COLO668 (cell line): Measurements from ENCODE around the gene PCDHGA7.
"Not testable (repeated sequence)": the region's sequence is repeated elsewhere in the genome, so short reads cannot be mapped to it uniquely, and the experiment has no call there.

ENCODE experiments used
- DNase-seq: peaks from one replicate; lab custom pipeline; 2025; ENCODE audit not compliant: unreplicated experiment; lab: John Stamatoyannopoulos, UW

PCDHGA7 gene

GRCh38 chr5:141366016-141366896 lies 16.3 kb upstream of the PCDHGA7 start:
- DNase-seq = no peak

DNA sequence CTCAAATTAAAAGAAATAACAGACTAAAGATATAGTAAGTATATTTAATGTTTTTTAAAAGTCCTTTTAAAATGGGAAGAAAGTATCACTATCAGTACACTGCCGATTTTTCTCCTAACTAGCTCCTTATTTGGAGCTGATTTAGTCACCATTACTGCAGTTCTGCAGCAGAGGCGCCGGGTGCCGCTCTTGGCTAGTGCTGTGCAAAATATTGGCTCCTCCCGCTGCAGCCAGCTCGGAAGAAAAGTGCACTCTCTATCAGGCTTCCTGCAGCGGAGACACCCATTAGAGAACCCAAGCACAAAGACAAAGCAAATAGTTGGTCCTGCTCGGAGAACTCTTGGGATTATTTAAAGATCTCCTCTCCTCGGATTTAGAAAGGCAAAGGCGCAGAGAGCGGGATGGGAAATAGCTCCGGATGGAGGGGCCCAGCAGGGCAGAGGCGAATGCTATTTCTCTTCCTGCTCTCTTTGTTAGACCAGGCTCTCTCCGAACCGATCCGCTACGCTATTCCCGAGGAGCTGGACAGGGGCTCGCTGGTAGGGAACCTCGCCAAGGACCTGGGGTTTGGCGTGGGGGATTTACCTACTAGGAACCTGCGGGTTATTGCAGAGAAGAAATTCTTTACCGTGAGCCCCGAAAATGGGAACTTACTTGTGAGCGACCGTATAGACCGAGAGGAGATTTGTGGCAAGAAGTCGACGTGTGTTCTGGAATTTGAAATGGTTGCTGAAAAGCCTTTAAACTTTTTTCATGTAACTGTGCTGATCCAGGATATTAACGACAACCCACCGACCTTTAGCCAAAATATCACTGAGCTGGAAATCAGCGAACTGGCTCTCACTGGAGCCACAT lies 12.3 kb upstream of the PCDHGA7 start, which contains the start of gene PCDHGB3:
Gene PCDHGB3 (plus strand): TSS at position 249 of the 855 bp plus-strand sequence. CDS start 153 bp downstream, at position 402.
- DNase-seq = no peak

DNA sequence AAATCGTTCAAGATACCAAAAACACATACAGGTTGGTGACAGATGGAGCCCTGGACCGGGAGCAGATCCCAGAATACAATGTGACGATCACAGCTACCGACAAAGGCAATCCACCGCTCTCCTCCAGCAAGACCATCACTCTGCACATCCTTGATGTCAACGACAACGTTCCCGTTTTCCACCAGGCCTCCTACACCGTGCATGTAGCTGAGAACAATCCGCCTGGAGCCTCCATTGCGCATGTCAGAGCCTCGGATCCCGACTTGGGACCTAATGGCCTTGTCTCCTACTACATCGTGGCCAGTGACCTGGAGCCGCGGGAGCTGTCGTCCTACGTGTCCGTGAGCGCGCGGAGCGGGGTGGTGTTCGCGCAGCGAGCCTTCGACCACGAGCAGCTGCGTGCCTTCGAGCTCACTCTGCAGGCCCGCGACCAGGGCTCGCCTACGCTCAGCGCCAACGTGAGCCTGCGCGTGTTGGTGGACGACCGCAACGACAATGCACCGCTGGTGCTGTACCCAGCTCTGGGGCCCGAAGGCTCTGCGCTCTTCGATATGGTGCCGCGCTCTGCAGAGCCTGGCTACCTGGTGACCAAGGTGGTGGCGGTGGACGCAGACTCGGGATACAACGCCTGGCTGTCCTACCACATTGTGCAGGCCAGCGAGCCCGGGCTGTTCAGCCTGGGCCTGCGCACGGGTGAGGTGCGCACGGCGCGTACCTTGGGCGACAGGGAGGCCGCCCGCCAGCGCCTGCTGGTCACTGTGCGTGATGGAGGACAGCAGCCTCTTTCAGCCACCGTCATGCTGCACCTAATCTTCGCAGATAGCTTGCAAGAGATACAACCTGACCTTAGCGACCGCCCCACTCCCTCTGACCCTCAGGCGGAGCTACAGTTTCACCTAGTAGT lies 10.7 kb upstream of the PCDHGA7 start:
- DNase-seq = no peak

DNA sequence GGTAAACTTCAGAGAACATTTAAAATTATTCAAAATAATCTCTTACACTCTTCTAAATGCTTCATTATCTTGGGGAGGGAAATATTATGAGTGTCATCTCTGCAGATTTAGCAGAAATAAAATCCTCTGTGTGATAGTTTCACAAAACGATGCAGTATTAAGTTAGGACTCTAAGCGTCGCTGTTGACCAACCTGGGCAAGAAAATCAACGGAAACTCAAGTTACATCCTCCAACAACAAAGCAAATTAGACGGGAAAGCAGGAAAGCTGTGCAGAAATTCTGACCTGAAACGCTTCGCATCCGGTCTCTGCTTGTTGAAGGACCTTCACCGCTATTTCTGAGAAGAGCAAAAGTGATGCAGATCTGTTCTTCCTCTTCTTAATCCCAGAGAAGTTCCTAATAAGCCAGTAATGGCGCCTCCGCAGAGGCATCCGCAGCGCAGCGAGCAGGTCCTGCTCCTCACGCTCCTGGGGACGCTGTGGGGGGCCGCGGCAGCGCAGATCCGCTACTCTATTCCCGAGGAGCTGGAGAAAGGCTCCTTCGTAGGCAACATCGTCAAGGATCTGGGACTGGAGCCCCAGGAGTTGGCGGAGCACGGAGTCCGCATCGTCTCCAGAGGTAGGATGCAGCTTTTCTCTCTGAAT lies 8.7 kb upstream of the PCDHGA7 start, which contains the start of gene PCDHGA6:
Gene PCDHGA6 (plus strand): TSS at position 219 of the 645 bp plus-strand sequence. CDS start 193 bp downstream, at position 412.
- no peak for DNase-seq

DNA sequence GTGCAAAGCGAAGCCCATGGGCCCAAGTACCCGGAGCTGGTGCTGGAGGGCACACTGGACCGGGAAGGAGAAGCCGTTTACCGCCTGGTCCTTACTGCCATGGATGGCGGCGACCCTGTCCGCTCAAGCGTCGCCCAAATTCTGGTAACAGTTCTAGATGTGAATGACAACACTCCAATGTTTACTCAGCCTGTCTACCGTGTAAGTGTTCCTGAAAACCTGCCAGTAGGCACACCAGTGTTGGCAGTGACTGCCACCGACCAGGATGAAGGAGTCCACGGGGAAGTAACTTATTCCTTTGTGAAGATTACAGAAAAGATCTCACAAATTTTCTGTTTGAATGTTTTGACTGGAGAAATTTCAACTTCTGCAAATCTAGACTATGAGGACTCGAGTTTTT lies 7.9 kb upstream of the PCDHGA7 start:
- no peak for DNase-seq

GRCh38 chr5:141375444-141376155 lies 6.9 kb upstream of the PCDHGA7 start:
- DNase-seq = not testable (repeated sequence)

GRCh38 chr5:141383345-141383744 lies 803 bp downstream of the PCDHGA7 start:
- DNase-seq = no peak

DNA sequence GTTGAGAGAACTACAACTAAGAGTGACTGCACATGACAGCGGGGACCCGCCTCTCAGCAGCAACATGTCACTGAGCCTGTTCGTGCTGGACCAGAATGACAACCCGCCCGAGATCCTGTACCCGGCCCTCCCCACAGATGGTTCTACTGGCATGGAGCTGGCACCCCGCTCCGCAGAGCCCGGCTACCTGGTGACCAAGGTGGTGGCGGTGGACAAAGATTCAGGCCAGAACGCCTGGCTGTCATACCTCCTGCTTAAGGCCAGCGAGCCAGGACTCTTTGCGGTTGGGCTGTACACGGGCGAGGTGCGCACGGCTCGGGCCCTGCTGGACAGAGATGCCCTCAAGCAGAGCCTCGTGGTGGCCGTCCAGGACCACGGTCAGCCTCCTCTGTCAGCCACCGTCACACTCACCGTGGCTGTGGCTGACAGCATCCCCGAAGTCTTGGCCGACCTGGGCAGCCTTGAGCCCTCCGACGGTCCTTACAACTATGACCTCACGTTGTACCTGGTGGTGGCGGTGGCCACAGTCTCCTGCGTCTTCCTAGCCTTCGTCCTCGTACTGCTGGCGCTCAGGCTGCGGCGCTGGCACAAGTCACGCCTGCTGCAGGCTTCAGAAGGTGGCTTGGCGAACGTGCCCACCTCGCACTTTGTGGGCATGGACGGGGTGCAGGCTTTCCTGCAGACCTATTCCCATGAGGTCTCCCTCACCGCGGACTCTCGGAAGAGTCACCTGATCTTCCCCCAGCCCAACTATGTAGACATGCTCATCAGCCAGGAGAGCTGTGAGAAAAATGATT lies 2.1 kb downstream of the PCDHGA7 start:
- no peak for DNase-seq

DNA sequence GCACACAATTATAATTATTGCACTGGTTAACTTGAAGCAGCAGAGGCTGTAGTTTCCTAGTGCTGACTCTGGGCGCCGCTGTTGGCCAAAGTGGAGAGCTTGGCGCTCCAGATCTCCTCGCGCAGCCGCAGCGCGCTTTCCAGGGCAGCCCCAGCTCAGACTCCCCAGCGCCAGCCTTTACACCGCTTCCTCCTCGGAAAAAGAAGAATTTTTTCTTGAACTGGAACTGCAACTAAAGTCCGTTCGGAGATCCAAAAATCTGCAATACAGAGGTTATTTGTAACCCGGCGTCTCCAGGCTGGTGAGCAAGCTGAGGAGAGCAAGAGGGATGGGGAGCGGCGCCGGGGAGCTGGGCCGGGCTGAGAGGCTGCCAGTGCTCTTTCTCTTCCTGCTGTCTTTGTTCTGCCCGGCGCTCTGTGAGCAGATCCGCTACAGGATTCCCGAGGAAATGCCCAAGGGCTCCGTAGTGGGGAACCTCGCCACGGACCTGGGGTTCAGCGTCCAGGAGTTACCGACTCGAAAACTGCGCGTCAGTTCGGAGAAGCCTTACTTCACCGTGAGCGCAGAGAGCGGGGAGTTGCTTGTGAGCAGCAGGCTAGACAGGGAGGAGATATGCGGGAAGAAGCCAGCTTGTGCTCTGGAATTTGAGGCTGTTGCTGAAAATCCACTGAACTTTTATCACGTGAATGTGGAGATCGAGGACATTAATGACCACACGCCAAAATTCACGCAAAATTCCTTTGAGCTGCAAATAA lies 5.2 kb downstream of the PCDHGA7 start, which contains the start of gene PCDHGB4:
Gene PCDHGB4 (plus strand): TSS at position 142 of the 755 bp plus-strand sequence. CDS start 187 bp downstream, at position 329.
- not testable (repeated sequence) for DNase-seq

GRCh38 chr5:141388661-141389060 lies 6.1 kb downstream of the PCDHGA7 start:
- no peak for DNase-seq

DNA sequence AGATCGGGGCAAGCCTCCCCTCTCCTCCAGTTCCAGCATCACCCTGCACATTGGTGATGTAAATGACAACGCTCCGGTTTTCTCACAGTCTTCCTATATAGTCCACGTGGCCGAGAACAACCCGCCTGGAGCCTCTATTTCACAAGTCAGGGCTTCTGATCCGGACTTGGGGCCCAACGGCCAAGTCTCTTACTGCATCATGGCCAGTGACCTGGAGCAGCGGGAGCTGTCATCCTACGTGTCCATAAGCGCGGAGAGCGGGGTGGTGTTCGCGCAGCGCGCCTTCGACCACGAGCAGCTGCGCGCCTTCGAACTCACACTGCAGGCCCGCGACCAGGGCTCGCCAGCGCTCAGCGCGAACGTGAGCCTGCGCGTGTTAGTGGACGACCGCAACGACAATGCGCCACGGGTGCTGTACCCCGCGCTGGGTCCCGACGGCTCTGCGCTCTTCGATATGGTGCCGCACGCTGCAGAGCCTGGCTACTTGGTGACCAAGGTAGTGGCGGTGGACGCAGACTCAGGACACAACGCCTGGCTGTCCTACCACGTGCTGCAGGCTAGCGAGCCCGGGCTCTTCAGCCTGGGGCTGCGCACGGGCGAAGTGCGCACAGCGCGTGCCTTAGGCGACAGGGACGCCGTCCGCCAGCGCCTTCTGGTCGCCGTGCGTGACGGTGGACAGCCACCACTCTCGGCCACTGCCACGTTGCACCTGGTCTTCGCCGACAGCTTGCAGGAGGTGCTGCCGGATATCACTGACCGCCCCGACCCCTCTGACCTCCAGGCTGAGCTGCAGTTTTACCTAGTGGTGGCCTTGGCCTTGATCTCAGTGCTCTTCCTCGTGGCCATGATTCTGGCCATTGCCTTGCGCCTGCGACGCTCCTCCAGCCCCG lies 6.9 kb downstream of the PCDHGA7 start:
- no peak for DNase-seq

DNA sequence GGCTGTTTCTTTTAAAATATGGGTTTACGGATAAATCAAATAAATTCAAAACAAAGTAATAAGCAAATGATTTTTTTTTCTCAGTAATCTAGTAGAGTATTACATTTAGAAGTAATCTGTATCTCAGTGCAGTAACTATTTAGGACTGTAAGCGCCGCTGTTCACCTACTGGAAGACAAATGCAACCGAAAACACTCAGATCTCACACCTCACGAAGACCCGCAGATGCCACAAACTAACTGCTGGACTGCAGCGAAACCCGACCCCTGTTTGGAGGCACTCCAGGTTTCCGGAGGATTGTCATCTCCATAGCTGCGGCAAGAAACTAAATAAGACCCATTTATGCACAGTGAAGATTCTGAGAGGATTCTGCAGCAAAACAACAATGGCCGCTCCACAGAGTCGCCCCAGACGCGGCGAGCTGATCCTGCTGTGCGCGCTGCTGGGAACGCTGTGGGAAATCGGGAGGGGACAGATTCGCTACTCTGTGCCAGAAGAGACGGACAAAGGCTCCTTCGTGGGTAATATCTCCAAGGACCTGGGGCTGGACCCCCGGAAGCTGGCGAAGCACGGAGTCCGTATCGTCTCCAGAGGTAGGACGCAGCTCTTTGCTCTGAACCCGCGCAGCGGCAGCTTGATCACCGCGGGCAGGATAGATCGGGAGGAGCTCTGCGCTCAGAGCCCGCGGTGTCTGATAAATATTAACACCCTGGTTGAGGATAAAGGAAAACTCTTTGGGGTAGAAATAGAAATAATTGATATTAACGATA lies 10.1 kb downstream of the PCDHGA7 start, which contains the start of gene PCDHGA8:
Gene PCDHGA8 (plus strand): TSS at position 205 of the 770 bp plus-strand sequence. CDS start 181 bp downstream, at position 386.
- DNase-seq = no peak

GRCh38 chr5:141393267-141393666 lies 10.7 kb downstream of the PCDHGA7 start:
- no peak for DNase-seq

DNA sequence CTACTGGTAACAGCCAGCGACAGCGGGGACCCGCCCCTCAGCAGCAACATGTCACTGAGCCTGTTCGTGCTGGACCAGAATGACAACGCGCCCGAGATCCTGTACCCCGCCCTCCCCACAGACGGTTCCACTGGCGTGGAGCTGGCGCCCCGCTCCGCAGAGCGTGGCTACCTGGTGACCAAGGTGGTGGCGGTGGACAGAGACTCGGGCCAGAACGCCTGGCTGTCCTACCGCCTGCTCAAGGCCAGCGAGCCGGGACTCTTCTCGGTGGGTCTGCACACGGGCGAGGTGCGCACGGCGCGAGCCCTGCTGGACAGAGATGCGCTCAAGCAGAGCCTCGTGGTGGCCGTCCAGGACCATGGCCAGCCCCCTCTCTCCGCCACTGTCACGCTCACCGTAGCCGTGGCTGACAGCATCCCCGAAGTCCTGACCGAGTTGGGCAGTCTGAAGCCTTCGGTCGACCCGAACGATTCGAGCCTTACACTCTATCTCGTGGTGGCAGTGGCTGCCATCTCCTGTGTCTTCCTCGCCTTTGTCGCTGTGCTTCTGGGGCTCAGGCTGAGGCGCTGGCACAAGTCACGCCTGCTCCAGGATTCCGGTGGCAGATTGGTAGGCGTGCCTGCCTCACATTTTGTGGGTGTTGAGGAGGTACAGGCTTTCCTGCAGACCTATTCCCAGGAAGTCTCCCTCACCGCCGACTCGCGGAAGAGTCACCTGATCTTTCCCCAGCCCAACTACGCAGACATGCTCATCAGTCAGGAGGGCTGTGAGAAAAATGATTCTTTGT lies 12.1 kb downstream of the PCDHGA7 start:
- not testable (repeated sequence) for DNase-seq
